Testis (tissue), 3 donors: ENCODE results near the gene KARS1. TPM values are rescaled to one million over a fixed set of nuclear protein-coding genes. Genes with fewer than 3 reads are reported as not detected.

Experiments used
- DNase-seq: peaks from one replicate; pipeline ENCODE4 v3.0.0-alpha.2; 2019
- H3K27ac ChIP-seq, 2 donors: fragments of 200-600 bp; sonication (generic); one replicate each; pipeline ENCODE4 v1.5.1; 2019
- H3K27me3 ChIP-seq: fragments of 200-600 bp; sonication (generic); one replicate; pipeline ENCODE4 v1.5.1; 2019
- H3K36me3 ChIP-seq: fragments of 200-600 bp; sonication (generic); one replicate; pipeline ENCODE4 v1.5.1; 2017; ENCODE audit warnings: low read depth; ENCODE audit errors: missing control alignments
- H3K4me1 ChIP-seq: fragments of 200-600 bp; sonication (generic); one replicate; pipeline ENCODE4 v1.5.1; 2019
- H3K4me3 ChIP-seq, 2 donors: fragments of 200-600 bp; sonication (generic); one replicate each; pipeline ENCODE4 v1.5.1; 2017 to 2019
- H3K9me3 ChIP-seq: fragments of 200-600 bp; sonication (generic); one replicate; pipeline ENCODE4 v1.5.1; 2017
- POLR2A ChIP-seq: fragments of 450-650 bp; IDR thresholded peaks from one replicate; pipeline ENCODE4 v1.6.1; 2017; ENCODE audit warnings: antibody characterized with exemption, mild to moderate bottlenecking, moderate library complexity
- WGBS, 2 donors: methylation state at CpG; one replicate each; pipeline ENCODE4 v1.1.5; 2018; 5-methylcytosine and 5-hydroxymethylcytosine counted together
- intact Hi-C: fragments of 100-400 bp; cut with DNase I; formaldehyde crosslinking; loops from one replicate; pipeline ENCODE4 v1.15.1; 2023; ENCODE audit warnings: low total_unique reads
- polyA plus RNA-seq: library from polyadenylated mRNA; stranded (reverse); fragments of 350-450 nt; fragmentation: Illumina TruSeq; extraction: RNeasy Lipid Tissue Mini Kit (QIAGEN cat#74804); gene quantifications from one replicate; pipeline ENCODE4 v1.2.3, GENCODE V29; 2014; ENCODE audit warnings: low read depth, low replicate concordance; ENCODE audit not compliant: insufficient read depth
- total RNA-seq, 2 donors: library from RNA; depleted of rRNA; stranded (reverse); fragments of >200 nt; gene quantifications; one replicate each; pipeline ENCODE4 v1.2.3, GENCODE V29; 2016
- TF ChIP-seq, protein P1 (sequence below), 3 experiments: fragments of 450-650 bp in 2 of 3; fragments of 200-600 bp in 1 of 3; sonication (generic) in 1 of 3; IDR thresholded peaks; one replicate each; pipeline ENCODE4 v1.5.1; 2016 to 2019; ENCODE audit warnings: antibody characterized with exemption in 3 of 3, mild to moderate bottlenecking in 2 of 3, moderate library complexity in 1 of 3

Gene KARS1
- total and polyA plus RNA-seq, 3 donors from 2014 or later = 137 to 254 (median 139) TPM

DNA sequence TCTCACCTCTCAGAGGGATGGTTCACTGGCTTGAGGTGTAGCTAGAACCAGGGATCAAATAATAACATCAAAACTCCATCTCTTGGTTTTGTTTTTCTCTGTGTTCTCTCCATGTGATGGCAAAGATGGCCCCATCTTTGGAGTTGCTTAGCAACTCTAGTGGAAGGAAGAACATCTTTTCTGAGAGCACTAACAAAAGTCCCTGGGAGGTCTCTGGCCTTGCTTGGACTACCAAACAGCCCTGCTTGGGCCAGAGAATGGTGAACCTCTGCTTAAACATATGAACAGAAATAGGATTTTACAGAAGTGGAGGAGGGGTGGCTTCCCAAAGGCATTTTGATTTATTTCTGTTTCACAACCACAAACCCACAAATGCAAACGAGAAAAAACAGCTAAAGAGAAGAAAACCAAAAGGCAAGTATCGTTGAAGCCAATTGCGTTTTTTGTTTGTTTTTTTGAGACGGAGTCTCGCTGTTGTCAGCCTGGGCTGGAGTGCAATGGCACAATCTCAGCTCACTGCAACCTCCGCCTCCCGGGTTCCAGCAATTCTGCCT, 68.1 kb downstream of the KARS1 start:
- WGBS, 2 donors = 86 to 93% methylated on average over 7 of the region's 7 CpGs
- no peak for DNase-seq
- no peak for TF ChIP-seq POLR2A
- TF ChIP-seq, protein P1, sequence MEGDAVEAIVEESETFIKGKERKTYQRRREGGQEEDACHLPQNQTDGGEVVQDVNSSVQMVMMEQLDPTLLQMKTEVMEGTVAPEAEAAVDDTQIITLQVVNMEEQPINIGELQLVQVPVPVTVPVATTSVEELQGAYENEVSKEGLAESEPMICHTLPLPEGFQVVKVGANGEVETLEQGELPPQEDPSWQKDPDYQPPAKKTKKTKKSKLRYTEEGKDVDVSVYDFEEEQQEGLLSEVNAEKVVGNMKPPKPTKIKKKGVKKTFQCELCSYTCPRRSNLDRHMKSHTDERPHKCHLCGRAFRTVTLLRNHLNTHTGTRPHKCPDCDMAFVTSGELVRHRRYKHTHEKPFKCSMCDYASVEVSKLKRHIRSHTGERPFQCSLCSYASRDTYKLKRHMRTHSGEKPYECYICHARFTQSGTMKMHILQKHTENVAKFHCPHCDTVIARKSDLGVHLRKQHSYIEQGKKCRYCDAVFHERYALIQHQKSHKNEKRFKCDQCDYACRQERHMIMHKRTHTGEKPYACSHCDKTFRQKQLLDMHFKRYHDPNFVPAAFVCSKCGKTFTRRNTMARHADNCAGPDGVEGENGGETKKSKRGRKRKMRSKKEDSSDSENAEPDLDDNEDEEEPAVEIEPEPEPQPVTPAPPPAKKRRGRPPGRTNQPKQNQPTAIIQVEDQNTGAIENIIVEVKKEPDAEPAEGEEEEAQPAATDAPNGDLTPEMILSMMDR (IDR thresholded peaks at IDR 0.05) = no peak
- no peaks in the 10 kb centered on the region for H3K4me1 ChIP-seq
- no peaks in the 10 kb centered on the region for H3K36me3 ChIP-seq
- intact Hi-C loops = loop anchor here (10.0 kb wide), 1 partner anchor 65 kb away; the partner anchor contains the start of genes KARS1 and TERF2IP
- no peak overlapping the region for H3K4me3 ChIP-seq
- no peak overlapping the region for H3K27ac ChIP-seq
- H3K9me3 ChIP-seq = no peaks in the 10 kb centered on the region
- no peaks in the 10 kb centered on the region for H3K27me3 ChIP-seq

DNA sequence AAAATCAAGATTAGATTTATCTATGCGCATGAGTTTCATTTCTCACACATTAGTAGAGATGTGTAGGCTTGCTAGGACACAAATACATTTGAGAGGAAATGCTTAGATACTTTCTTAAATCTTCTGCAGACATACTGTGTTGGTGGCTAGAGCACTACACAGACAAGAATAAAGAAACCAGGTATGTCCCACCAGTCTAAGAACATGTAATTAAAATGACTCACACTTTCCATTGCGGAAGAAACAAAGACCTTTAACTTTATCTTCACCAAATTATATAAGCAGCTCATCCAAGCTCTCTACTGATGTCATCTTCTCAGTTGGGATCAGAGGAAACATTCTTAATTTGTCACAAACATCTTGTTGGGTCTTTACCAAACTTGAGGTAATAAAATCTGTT, 68.7 kb downstream of the KARS1 start:
- intact Hi-C loops = loop anchor here (10.0 kb wide), 1 partner anchor 66 kb away; the partner anchor contains the start of genes KARS1 and TERF2IP

DNA sequence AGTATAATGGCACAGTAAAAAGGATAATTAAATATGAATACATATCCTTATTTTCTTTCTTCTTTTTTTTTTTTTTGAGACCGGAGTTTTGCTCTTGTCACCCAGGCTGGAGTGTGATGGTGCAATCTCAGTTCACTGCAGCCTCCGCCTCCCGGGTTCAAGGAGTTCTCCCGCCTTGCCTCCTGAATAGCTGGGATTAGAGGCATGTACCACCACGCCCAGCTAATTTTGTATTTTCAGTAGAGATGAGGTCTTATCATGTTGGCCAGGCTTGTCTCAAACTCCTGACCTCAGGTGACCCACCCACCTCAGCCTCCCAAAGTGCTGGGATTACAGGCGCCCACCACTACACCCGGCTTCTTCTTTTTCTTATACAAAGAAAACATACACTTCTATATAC, 69.3 kb downstream of the KARS1 start:
- DNase-seq = no peak
- 90 to 91% methylated on average over 7 of the region's 7 CpGs for WGBS, 2 donors
- no peaks in the 10 kb centered on the region for H3K9me3 ChIP-seq
- intact Hi-C loops = loop anchor here (10.0 kb wide), 1 partner anchor 67 kb away; the partner anchor contains the start of genes KARS1 and TERF2IP
- no peaks in the 10 kb centered on the region for H3K4me1 ChIP-seq
- TF ChIP-seq POLR2A = no peak
- TF ChIP-seq, protein P1 (IDR thresholded peaks at IDR 0.05) = no peak
- H3K36me3 ChIP-seq = no peaks in the 10 kb centered on the region
- H3K27ac ChIP-seq = no peak overlapping the region
- no peaks in the 10 kb centered on the region for H3K27me3 ChIP-seq
- no peak overlapping the region for H3K4me3 ChIP-seq

More for the DNA sequence above, 68.7 kb downstream of the KARS1 start:
- Histone ChIP-seq H3K36me3 (no peaks in the 10 kb centered on the region), H3K27me3 (no peaks in the 10 kb centered on the region), H3K9me3 (no peaks in the 10 kb centered on the region), H3K27ac (no peak overlapping the region), H3K4me3 (no peak overlapping the region), H3K4me1 (no peaks in the 10 kb centered on the region)
- TF ChIP-seq, protein P1 (IDR thresholded peaks at IDR 0.05) = no peak
- no peak for TF ChIP-seq POLR2A
- no peak for DNase-seq
- 93 to 94% methylated on average over 2 of the region's 2 CpGs for WGBS, 2 donors

Other genes with a start within 250 kb of the KARS1 start
- 100 to 1,000 TPM; 111 to 133 TPM for gene CFDP1, start 214.2 kb downstream of the KARS1 start, total RNA-seq
- 127 TPM for gene CFDP1, start 214.2 kb downstream of the KARS1 start, polyA plus RNA-seq
- 10 to 100 TPM; 44.3 to 54.2 TPM for gene TMEM170A, start 183.0 kb downstream of the KARS1 start, total RNA-seq
- 42.2 TPM for gene TMEM170A, start 183.0 kb downstream of the KARS1 start, polyA plus RNA-seq
- gene CHST6, start 152.2 kb downstream of the KARS1 start, total RNA-seq = 1 to 10 TPM; 6.1 to 9.4 TPM
- 1.1 TPM for gene CHST6, start 152.2 kb downstream of the KARS1 start, polyA plus RNA-seq
- gene CHST5, start 111.6 kb downstream of the KARS1 start, total RNA-seq = under 1 TPM; 0.55 to 0.74 TPM
- 0.26 TPM for gene CHST5, start 111.6 kb downstream of the KARS1 start, polyA plus RNA-seq
- gene TMEM231, start 91.4 kb downstream of the KARS1 start, total RNA-seq = 10 to 100 TPM; 21.2 to 25.4 TPM
- gene TMEM231, start 91.4 kb downstream of the KARS1 start, polyA plus RNA-seq = 29.2 TPM
- 100 to 1,000 TPM; 113 to 122 TPM for gene GABARAPL2, start 81.3 kb downstream of the KARS1 start, total RNA-seq
- gene GABARAPL2, start 81.3 kb downstream of the KARS1 start, polyA plus RNA-seq = 157 TPM
- 100 to 1,000 TPM; 104 to 172 TPM for gene ADAT1, start 24.4 kb downstream of the KARS1 start, total RNA-seq
- 84.2 TPM for gene ADAT1, start 24.4 kb downstream of the KARS1 start, polyA plus RNA-seq
- 100 to 1,000 TPM; 153 to 161 TPM for gene TERF2IP, start 108 bp upstream of the KARS1 start, total RNA-seq
- gene TERF2IP, start 108 bp upstream of the KARS1 start, polyA plus RNA-seq = 124 TPM
- gene CPHXL2, start 29.3 kb upstream of the KARS1 start, total RNA-seq = under 1 TPM in 1 of 2 donors, not detected in 1; 0.31 TPM
- not detected for gene CPHXL2, start 29.3 kb upstream of the KARS1 start, polyA plus RNA-seq
- gene DUXB, start 53.8 kb upstream of the KARS1 start, total RNA-seq = not detected
- gene DUXB, start 53.8 kb upstream of the KARS1 start, polyA plus RNA-seq = 0.30 TPM
- 1 to 10 TPM in 1 of 2 donors, under 1 TPM in 1; 0.68 to 1.2 TPM for gene CPHXL, start 78.8 kb upstream of the KARS1 start, total RNA-seq
- 0.54 TPM for gene CPHXL, start 78.8 kb upstream of the KARS1 start, polyA plus RNA-seq